Duodenal mucosa (tissue), 2 donors: ENCODE measurements around the gene FAM168B.

ENCODE experiments used
- H3K27ac ChIP-seq: one replicate; pipeline ENCODE4 v1.7.0; 2013; ENCODE audit warnings: low read depth, low read length
- H3K27me3 ChIP-seq, 2 donors: one replicate each; pipeline ENCODE4 v1.7.0; 2013; ENCODE audit warnings: low read length in 2 of 2, control low read depth in 1 of 2; ENCODE audit not compliant: insufficient read depth in 2 of 2, control insufficient read depth in 1 of 2
- H3K36me3 ChIP-seq, 2 donors: one replicate each; pipeline ENCODE4 v1.7.0; 2013; ENCODE audit warnings: low read length in 2 of 2, control low read depth in 1 of 2; ENCODE audit not compliant: insufficient read depth in 2 of 2, control insufficient read depth in 1 of 2
- H3K4me1 ChIP-seq, 2 donors: one replicate each; pipeline ENCODE4 v1.7.0; 2013; ENCODE audit warnings: low read length in 2 of 2, control low read depth in 1 of 2; ENCODE audit not compliant: insufficient read depth in 2 of 2, control insufficient read depth in 1 of 2
- H3K4me3 ChIP-seq, 2 donors: one replicate each; pipeline ENCODE4 v1.7.0; 2013; ENCODE audit warnings: low read length in 2 of 2, low read depth in 1 of 2
- H3K9ac ChIP-seq, 2 donors: one replicate each; pipeline ENCODE4 v1.7.0; 2013; ENCODE audit warnings: low read length in 2 of 2, low read depth in 1 of 2
- H3K9me3 ChIP-seq, 2 donors: one replicate each; pipeline ENCODE4 v1.7.0; 2013; ENCODE audit warnings: low read length in 2 of 2, control low read depth in 1 of 2; ENCODE audit not compliant: control insufficient read depth in 1 of 2

The FAM168B gene

GRCh38 chr2:131093006-131093695 is at the start of gene FAM168B:
Gene FAM168B (minus strand): TSS chr2:131093460. CDS start chr2:131082646, 10,814 bp downstream.
- peak within 1 kb of the TSS; percentile 98 for H3K27ac ChIP-seq
- H3K27me3 ChIP-seq = no peaks in the 10 kb centered on the region
- H3K36me3 ChIP-seq = peaks cover 4 to 7% of the 10 kb centered on the region in 2 donors
- H3K4me1 ChIP-seq = peaks cover 4 to 13% of the 10 kb centered on the region in 2 donors
- no peaks in the 10 kb centered on the region for H3K9me3 ChIP-seq
- H3K4me3 ChIP-seq = peak within 1 kb of the TSS; percentile 86 to 90
- H3K9ac ChIP-seq = peak within 1 kb of the TSS; percentile 76 to 87

- H3K36me3 ChIP-seq = peaks cover 50 to 74% of the 10 kb centered on the region in 2 donors
- H3K27me3 ChIP-seq = no peaks in the 10 kb centered on the region
Measured at GRCh38 chr2:131142849-131143248, 49.6 kb upstream of the FAM168B start.

GRCh38 chr2:131140581-131140980 is 47.3 kb upstream of the FAM168B start:
- no peaks in the 10 kb centered on the region for H3K9me3 ChIP-seq
- H3K27ac ChIP-seq = no peak overlapping the region
- no peaks in the 10 kb centered on the region for H3K4me1 ChIP-seq
- H3K36me3 ChIP-seq = peaks cover 42 to 60% of the 10 kb centered on the region in 2 donors
- H3K27me3 ChIP-seq = no peaks in the 10 kb centered on the region
- H3K9ac ChIP-seq = no peak overlapping the region
- H3K4me3 ChIP-seq = no peak overlapping the region

More at GRCh38 chr2:131142849-131143248, 49.6 kb upstream of the FAM168B start:
- Histone ChIP-seq H3K27ac (no peak overlapping the region), H3K9me3 (no peaks in the 10 kb centered on the region), H3K4me3 (no peak overlapping the region), H3K4me1 (no peaks in the 10 kb centered on the region), H3K9ac (no peak overlapping the region)

- Histone ChIP-seq H3K36me3 (peaks cover 20 to 52% of the 10 kb centered on the region in 2 donors), H3K27me3 (no peaks in the 10 kb centered on the region), H3K4me1 (no peaks in the 10 kb centered on the region), H3K9ac (no peak overlapping the region), H3K27ac (no peak overlapping the region), H3K4me3 (no peak overlapping the region), H3K9me3 (no peaks in the 10 kb centered on the region)
Measured at GRCh38 chr2:131132729-131133128, 39.5 kb upstream of the FAM168B start.

GRCh38 chr2:131130298-131130596 is 37.0 kb upstream of the FAM168B start:
- Histone ChIP-seq H3K27me3 (no peaks in the 10 kb centered on the region), H3K9me3 (no peaks in the 10 kb centered on the region), H3K36me3 (peaks cover 30 to 71% of the 10 kb centered on the region in 2 donors), H3K9ac (no peak overlapping the region), H3K4me1 (no peaks in the 10 kb centered on the region), H3K27ac (no peak overlapping the region), H3K4me3 (no peak overlapping the region)

- H3K9ac ChIP-seq = no peak overlapping the region
- H3K27ac ChIP-seq = no peak overlapping the region
- H3K9me3 ChIP-seq = no peaks in the 10 kb centered on the region
- no peak overlapping the region for H3K4me3 ChIP-seq
- no peaks in the 10 kb centered on the region for H3K27me3 ChIP-seq
- H3K36me3 ChIP-seq = peaks cover 29 to 69% of the 10 kb centered on the region in 2 donors
- no peaks in the 10 kb centered on the region for H3K4me1 ChIP-seq
Measured at GRCh38 chr2:131127981-131128380, 34.7 kb upstream of the FAM168B start.

- Histone ChIP-seq H3K9me3 (no peaks in the 10 kb centered on the region), H3K9ac (no peak overlapping the region)
Measured at GRCh38 chr2:131127076-131127475, 33.8 kb upstream of the FAM168B start.

GRCh38 chr2:131126436-131126835 is 33.2 kb upstream of the FAM168B start:
- no peak overlapping the region for H3K27ac ChIP-seq
- H3K4me3 ChIP-seq = no peak overlapping the region

More at GRCh38 chr2:131127076-131127475, 33.8 kb upstream of the FAM168B start:
- no peak overlapping the region for H3K4me3 ChIP-seq
- no peaks in the 10 kb centered on the region for H3K27me3 ChIP-seq
- peaks cover 27 to 66% of the 10 kb centered on the region in 2 donors for H3K36me3 ChIP-seq
- H3K4me1 ChIP-seq = no peaks in the 10 kb centered on the region
- no peak overlapping the region for H3K27ac ChIP-seq

GRCh38 chr2:131125195-131125757 is 32.0 kb upstream of the FAM168B start:
- no peak overlapping the region for H3K4me3 ChIP-seq
- H3K27me3 ChIP-seq = no peaks in the 10 kb centered on the region
- no peaks in the 10 kb centered on the region for H3K4me1 ChIP-seq
- no peaks in the 10 kb centered on the region for H3K9me3 ChIP-seq
- no peak overlapping the region for H3K9ac ChIP-seq
- peaks cover 24 to 57% of the 10 kb centered on the region in 2 donors for H3K36me3 ChIP-seq
- H3K27ac ChIP-seq = no peak overlapping the region

More at GRCh38 chr2:131126436-131126835, 33.2 kb upstream of the FAM168B start:
- Histone ChIP-seq H3K36me3 (peaks cover 28 to 67% of the 10 kb centered on the region in 2 donors), H3K27me3 (no peaks in the 10 kb centered on the region), H3K4me1 (no peaks in the 10 kb centered on the region), H3K9me3 (no peaks in the 10 kb centered on the region), H3K9ac (no peak overlapping the region)

- Histone ChIP-seq H3K4me3 (no peak overlapping the region), H3K9me3 (no peaks in the 10 kb centered on the region), H3K9ac (no peak overlapping the region), H3K27me3 (no peaks in the 10 kb centered on the region), H3K27ac (no peak overlapping the region), H3K4me1 (no peaks in the 10 kb centered on the region), H3K36me3 (peaks cover 23 to 38% of the 10 kb centered on the region in 2 donors)
Measured at GRCh38 chr2:131123192-131123591, 29.9 kb upstream of the FAM168B start.
